Naive thymus-derived CD4-positive, alpha-beta T cell (primary cell): ENCODE data around the gene PHACTR1. TPM values are rescaled to one million over a fixed set of nuclear protein-coding genes. Genes with fewer than 3 reads are reported as not detected.
A peak's percentile ranks its signal among the peaks of the same experiment; 100 is the strongest.

Source experiments
- ATAC-seq: fragments of 150-1000 bp; cut with Tn5 transposase; 2 replicates; pipeline ENCODE4 v1.10.0; 2021; ENCODE audit warnings: mild to moderate bottlenecking, moderate library complexity
- CTCF ChIA-PET: fragments of 350-600 bp; sonication (Branson Sonifier 250); formaldehyde crosslinking; loops from one replicate; lab custom pipeline; 2021; ENCODE audit warnings: antibody characterized with exemption; lab: Charles Lee
- POLR2A ChIA-PET: fragments of 350-600 bp; sonication (Branson Sonifier 250); formaldehyde crosslinking; loops from one replicate; lab custom pipeline; 2021; ENCODE audit warnings: antibody characterized with exemption, inconsistent platforms; lab: Charles Lee
- DNase-seq, 9 donors: peaks; one replicate each; pipeline versions ENCODE4 v3.0.0 to v3.0.0-alpha.2; 2020 to 2022; ENCODE audit warnings: mixed read lengths in 1 of 9
- H3K27ac ChIP-seq: one replicate; pipeline ENCODE4 v1.7.0; 2013; ENCODE audit warnings: mild to moderate bottlenecking, low read depth, low read length, moderate library complexity
- H3K27me3 ChIP-seq, 2 donors: one replicate each; pipeline ENCODE4 v1.7.0; 2013; ENCODE audit warnings: low read length in 2 of 2, mild to moderate bottlenecking in 2 of 2, moderate library complexity in 2 of 2; ENCODE audit not compliant: control insufficient read depth in 2 of 2, insufficient read depth in 2 of 2
- H3K36me3 ChIP-seq, 3 experiments: 1 replicate in 2 of 3; 2 replicates in 1 of 3; pipeline ENCODE4 v1.7.0; 2013; ENCODE audit warnings: low read length in 3 of 3, mild to moderate bottlenecking in 3 of 3, moderate library complexity in 1 of 3; ENCODE audit not compliant: insufficient read depth in 3 of 3, control insufficient read depth in 2 of 3
- H3K4me1 ChIP-seq, 2 donors: one replicate each; pipeline ENCODE4 v1.7.0; 2013; ENCODE audit warnings: low read length in 2 of 2, mild to moderate bottlenecking in 2 of 2, moderate library complexity in 1 of 2; ENCODE audit not compliant: control insufficient read depth in 2 of 2, insufficient read depth in 2 of 2
- H3K4me3 ChIP-seq: 2 replicates; pipeline ENCODE4 v1.7.0; 2013; ENCODE audit warnings: mild to moderate bottlenecking, low read length
- H3K9me3 ChIP-seq, 3 experiments: 1 replicate in 2 of 3; 2 replicates in 1 of 3; pipeline ENCODE4 v1.7.0; 2013; ENCODE audit warnings: low read length in 3 of 3; ENCODE audit not compliant: control insufficient read depth in 2 of 3
- H3K27ac Mint-ChIP-seq, 9 donors: one replicate each; pipeline ENCODE4 v1.8.0; 2020 to 2022; ENCODE audit warnings: mixed read lengths in 9 of 9, mild to moderate bottlenecking in 8 of 9, moderate library complexity in 5 of 9, inconsistent platforms in 2 of 9
- H3K27me3 Mint-ChIP-seq, 5 donors: one replicate each; pipeline ENCODE4 v1.8.0; 2021 to 2022; ENCODE audit warnings: mixed read lengths in 5 of 5, mild to moderate bottlenecking in 1 of 5
- H3K36me3 Mint-ChIP-seq, 5 donors: one replicate each; pipeline ENCODE4 v1.8.0; 2020 to 2022; ENCODE audit warnings: mixed read lengths in 5 of 5, mild to moderate bottlenecking in 3 of 5, inconsistent platforms in 1 of 5
- H3K4me1 Mint-ChIP-seq, 7 donors: one replicate each; pipeline ENCODE4 v1.8.0; 2020 to 2022; ENCODE audit warnings: mixed read lengths in 7 of 7, mild to moderate bottlenecking in 3 of 7, inconsistent platforms in 1 of 7
- H3K4me3 Mint-ChIP-seq, 10 donors: one replicate each; pipeline ENCODE4 v1.8.0; 2020 to 2022; ENCODE audit warnings: mild to moderate bottlenecking in 10 of 10, mixed read lengths in 10 of 10, moderate library complexity in 6 of 10, inconsistent platforms in 2 of 10
- H3K9me3 Mint-ChIP-seq, 11 donors: one replicate each; pipeline ENCODE4 v1.8.0; 2020 to 2022; ENCODE audit warnings: mixed read lengths in 11 of 11, mild to moderate bottlenecking in 4 of 11, inconsistent platforms in 1 of 11, moderate library complexity in 1 of 11
- intact Hi-C, 2 donors: fragments of 100-400 bp; cut with micrococcal nuclease; formaldehyde crosslinking; loops; one replicate each; pipeline ENCODE4 v1.15.1; 2023
- polyA plus RNA-seq, 2 donors: library from polyadenylated mRNA; unstranded; fragments of 300-500 nt; fragmentation: Illumina TruSeq; gene quantifications; one replicate each; pipeline ENCODE4 v1.2.3, GENCODE V29; 2021
- total RNA-seq, 6 experiments: library from RNA in 5 of 6; stranded (reverse) in 5 of 6; gene quantifications; 1 replicate in 5 of 6; 2 replicates in 1 of 6; pipeline ENCODE4 v1.2.3 and lab custom pipeline; 2021 to 2026

Gene PHACTR1
- total and polyA plus RNA-seq, 7 experiments from 2014 or later = 0.18 to 43.1 (median 0.62) TPM

DNA sequence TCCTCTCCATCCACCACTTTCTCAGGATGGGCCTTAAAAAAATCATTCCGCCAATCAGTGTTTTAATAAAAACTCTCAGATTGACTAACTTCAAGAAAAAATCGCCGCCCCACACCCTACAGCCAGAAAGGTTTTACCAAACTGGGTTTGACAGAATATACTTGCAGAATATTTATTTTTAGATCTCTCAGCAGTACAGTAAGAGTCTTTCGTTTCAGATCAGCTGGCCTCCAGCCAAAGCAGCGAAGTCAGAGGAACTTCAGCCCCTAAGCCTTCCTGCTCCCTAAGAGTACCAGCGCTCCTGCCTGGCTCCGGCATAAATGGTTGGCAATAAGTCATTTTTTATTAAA lies 587.1 kb downstream of the PHACTR1 start:
- H3K27ac ChIP-seq = no peak overlapping the region
- ChIA-PET CTCF (no interaction called here), POLR2A (no interaction called here)
- DNase-seq (no peak), ATAC-seq (no peak)
- peak overlapping the region in 1 of 10 donors; percentile 45 for H3K4me3 Mint-ChIP-seq
- peaks cover 0 to 28% (median 10%) of the 10 kb centered on the region in 7 donors for H3K4me1 Mint-ChIP-seq
- H3K27me3 Mint-ChIP-seq = no peaks in the 10 kb centered on the region
- peaks cover 16 to 74% (median 39%) of the 10 kb centered on the region in 5 donors for H3K36me3 Mint-ChIP-seq
- intact Hi-C loops = loop anchor here in 1 of 2 donors (1.0 kb wide), 1 partner anchor 25 kb away; the partner anchor contains the start of gene TBC1D7
- H3K4me3 ChIP-seq = no peak overlapping the region
- H3K36me3 ChIP-seq = peaks cover 0 to 68% (median 14%) of the 10 kb centered on the region in 3 experiments
- no peaks in the 10 kb centered on the region for H3K9me3 ChIP-seq
- peaks cover 0 to 14% of the 10 kb centered on the region in 2 donors for H3K4me1 ChIP-seq
- no peaks in the 10 kb centered on the region for H3K27me3 ChIP-seq
- no peaks in the 10 kb centered on the region for H3K9me3 Mint-ChIP-seq
- H3K27ac Mint-ChIP-seq = peak overlapping the region in 2 of 9 donors; percentile 26 to 88

DNA sequence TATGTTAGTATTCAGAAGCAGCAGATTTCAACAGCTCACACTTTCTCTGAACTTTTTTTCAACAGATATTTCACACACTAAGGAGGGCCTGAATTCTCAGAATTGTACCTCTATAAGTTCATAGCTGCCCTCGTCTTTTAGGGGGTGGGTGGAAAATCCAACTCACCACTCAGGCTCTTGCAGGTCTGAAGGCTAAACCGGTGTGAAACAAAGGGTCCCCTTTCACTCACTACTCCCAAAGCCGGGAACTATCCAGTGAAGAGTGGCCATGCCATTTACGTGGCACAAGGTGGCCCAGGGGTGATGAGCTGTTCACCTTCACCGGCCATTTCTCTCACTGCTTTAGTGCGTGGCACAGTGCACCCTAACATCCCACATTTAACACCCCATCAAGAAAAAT lies 587.5 kb downstream of the PHACTR1 start:
- no peak overlapping the region for H3K27ac ChIP-seq
- intact Hi-C loops = no loop called here
- no peaks in the 10 kb centered on the region for H3K27me3 Mint-ChIP-seq
- no peaks in the 10 kb centered on the region for H3K27me3 ChIP-seq
- H3K4me1 ChIP-seq = peaks cover 0 to 14% of the 10 kb centered on the region in 2 donors
- no peak overlapping the region for H3K4me3 ChIP-seq
- DNase-seq = no peak
- no peaks in the 10 kb centered on the region for H3K9me3 Mint-ChIP-seq
- H3K4me1 Mint-ChIP-seq = peaks cover 0 to 33% (median 10%) of the 10 kb centered on the region in 7 donors
- no peak overlapping the region for H3K27ac Mint-ChIP-seq
- no peak for ATAC-seq
- H3K36me3 Mint-ChIP-seq = peaks cover 20 to 74% (median 34%) of the 10 kb centered on the region in 5 donors
- ChIA-PET POLR2A (no interaction called here), CTCF (interaction anchor here (0.7 kb wide), 1 partner anchor 33 kb away, joined by 3 read pairs; no protein-coding TSS in a partner anchor)
- no peaks in the 10 kb centered on the region for H3K9me3 ChIP-seq
- no peak overlapping the region for H3K4me3 Mint-ChIP-seq
- H3K36me3 ChIP-seq = peaks cover 2 to 72% (median 14%) of the 10 kb centered on the region in 3 experiments

DNA sequence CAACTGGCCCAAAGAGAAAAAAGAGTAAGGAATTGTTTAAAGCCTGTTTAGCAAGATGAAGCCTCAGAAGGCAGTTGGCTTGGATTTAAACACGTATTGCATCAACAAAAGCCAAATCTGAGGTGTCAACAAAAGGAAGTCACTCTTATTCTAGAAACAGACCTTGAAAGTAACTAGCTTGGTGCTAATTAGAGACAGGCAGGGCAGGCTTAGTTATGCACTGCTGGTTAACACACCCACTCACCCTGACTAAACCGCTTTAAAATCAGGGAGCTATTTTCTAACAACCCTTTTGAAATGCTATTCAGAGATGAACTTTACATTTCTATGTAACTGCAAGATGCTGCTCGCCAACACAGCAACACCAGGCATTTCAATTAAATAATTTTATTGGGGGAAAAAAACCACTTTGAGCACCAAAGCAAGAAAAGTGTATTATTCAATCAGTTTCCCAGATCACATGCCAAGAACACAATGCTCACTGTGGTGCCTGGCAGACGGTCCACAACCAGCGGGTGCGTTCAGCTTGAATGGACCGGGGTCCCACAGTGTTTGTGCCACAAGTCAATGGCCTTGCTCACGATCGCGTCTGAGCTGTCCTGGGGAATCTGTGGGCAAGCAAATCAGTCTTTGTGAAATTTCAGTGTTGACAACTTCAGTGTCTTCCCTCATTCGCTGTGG lies 588.2 kb downstream of the PHACTR1 start:
- no peak overlapping the region for H3K4me3 Mint-ChIP-seq
- no peak overlapping the region for H3K27ac ChIP-seq
- H3K27ac Mint-ChIP-seq = no peak overlapping the region
- H3K36me3 Mint-ChIP-seq = peaks cover 20 to 70% (median 34%) of the 10 kb centered on the region in 5 donors
- H3K36me3 ChIP-seq = peaks cover 4 to 71% (median 14%) of the 10 kb centered on the region in 3 experiments
- no peaks in the 10 kb centered on the region for H3K9me3 ChIP-seq
- CTCF ChIA-PET = interaction anchor here (0.7 kb wide), 1 partner anchor 32 kb away, joined by 3 read pairs; no protein-coding TSS in a partner anchor
- POLR2A ChIA-PET = no interaction called here
- no peaks in the 10 kb centered on the region for H3K27me3 Mint-ChIP-seq
- no peak for ATAC-seq
- no peak for DNase-seq
- no peaks in the 10 kb centered on the region for H3K27me3 ChIP-seq
- intact Hi-C loops = no loop called here
- no peak overlapping the region for H3K4me3 ChIP-seq
- no peaks in the 10 kb centered on the region for H3K9me3 Mint-ChIP-seq
- peaks cover 0 to 14% of the 10 kb centered on the region in 2 donors for H3K4me1 ChIP-seq
- H3K4me1 Mint-ChIP-seq = peaks cover 0 to 34% (median 10%) of the 10 kb centered on the region in 7 donors

DNA sequence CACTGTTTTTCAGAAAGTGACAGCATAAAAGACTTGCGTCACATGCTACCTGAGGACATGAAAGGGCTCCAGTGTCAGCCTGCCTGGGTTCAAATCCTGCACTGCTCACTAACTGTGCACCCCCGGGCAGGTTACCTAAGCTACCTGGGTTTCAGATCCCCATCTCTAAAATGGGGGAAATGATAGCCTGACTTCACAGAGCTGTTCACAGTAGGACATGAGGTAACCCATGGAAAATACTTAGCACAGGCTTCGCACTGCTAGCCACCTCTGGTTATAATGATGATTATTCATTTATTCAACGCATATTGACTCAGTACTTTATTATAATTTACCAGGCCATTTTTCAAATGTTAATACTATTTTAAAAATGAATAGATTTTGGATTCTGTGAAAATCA lies 588.7 kb downstream of the PHACTR1 start:
- no peak overlapping the region for H3K27ac Mint-ChIP-seq
- H3K4me1 ChIP-seq = peaks cover 0 to 14% of the 10 kb centered on the region in 2 donors
- H3K4me3 Mint-ChIP-seq = no peak overlapping the region
- no peak overlapping the region for H3K4me3 ChIP-seq
- no peaks in the 10 kb centered on the region for H3K27me3 Mint-ChIP-seq
- H3K36me3 ChIP-seq = peaks cover 4 to 70% (median 14%) of the 10 kb centered on the region in 3 experiments
- intact Hi-C loops = no loop called here
- H3K9me3 Mint-ChIP-seq = no peaks in the 10 kb centered on the region
- ChIA-PET CTCF (no interaction called here), POLR2A (no interaction called here)
- DNase-seq (no peak), ATAC-seq (no peak)
- H3K27me3 ChIP-seq = no peaks in the 10 kb centered on the region
- no peaks in the 10 kb centered on the region for H3K9me3 ChIP-seq
- H3K27ac ChIP-seq = no peak overlapping the region
- peaks cover 0 to 34% (median 10%) of the 10 kb centered on the region in 7 donors for H3K4me1 Mint-ChIP-seq
- H3K36me3 Mint-ChIP-seq = peaks cover 20 to 65% (median 34%) of the 10 kb centered on the region in 5 donors

DNA sequence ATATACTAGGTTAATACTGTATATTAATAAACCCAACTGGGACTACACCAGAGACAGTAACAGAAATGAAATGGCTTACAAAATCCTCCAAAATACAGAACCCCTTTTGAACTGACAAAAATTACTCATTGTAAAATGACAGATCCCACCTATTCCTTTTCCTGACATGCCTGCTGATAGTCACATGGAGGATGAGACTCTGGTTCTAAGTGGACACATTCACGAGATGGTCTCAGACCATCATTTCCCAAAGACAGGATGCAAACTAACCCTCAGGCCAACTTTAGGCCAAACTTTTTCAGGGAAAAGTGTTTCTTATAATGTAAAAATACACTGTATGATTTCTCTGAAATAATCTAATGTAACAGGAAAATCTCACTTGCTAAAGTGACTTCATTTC lies 589.2 kb downstream of the PHACTR1 start:
- Histone ChIP-seq H3K27ac (no peak overlapping the region), H3K9me3 (no peaks in the 10 kb centered on the region), H3K36me3 (peaks cover 4 to 66% (median 14%) of the 10 kb centered on the region in 3 experiments), H3K4me1 (peaks cover 0 to 14% of the 10 kb centered on the region in 2 donors), H3K27me3 (no peaks in the 10 kb centered on the region), H3K4me3 (no peak overlapping the region)
- H3K36me3 Mint-ChIP-seq = peaks cover 20 to 60% (median 35%) of the 10 kb centered on the region in 5 donors
- ATAC-seq = no peak
- H3K27me3 Mint-ChIP-seq = no peaks in the 10 kb centered on the region
- POLR2A ChIA-PET = no interaction called here
- no peaks in the 10 kb centered on the region for H3K9me3 Mint-ChIP-seq
- H3K4me3 Mint-ChIP-seq = no peak overlapping the region
- intact Hi-C loops = no loop called here
- no peak for DNase-seq
- peaks cover 0 to 34% (median 11%) of the 10 kb centered on the region in 7 donors for H3K4me1 Mint-ChIP-seq
- no peak overlapping the region for H3K27ac Mint-ChIP-seq
- CTCF ChIA-PET = no interaction called here

DNA sequence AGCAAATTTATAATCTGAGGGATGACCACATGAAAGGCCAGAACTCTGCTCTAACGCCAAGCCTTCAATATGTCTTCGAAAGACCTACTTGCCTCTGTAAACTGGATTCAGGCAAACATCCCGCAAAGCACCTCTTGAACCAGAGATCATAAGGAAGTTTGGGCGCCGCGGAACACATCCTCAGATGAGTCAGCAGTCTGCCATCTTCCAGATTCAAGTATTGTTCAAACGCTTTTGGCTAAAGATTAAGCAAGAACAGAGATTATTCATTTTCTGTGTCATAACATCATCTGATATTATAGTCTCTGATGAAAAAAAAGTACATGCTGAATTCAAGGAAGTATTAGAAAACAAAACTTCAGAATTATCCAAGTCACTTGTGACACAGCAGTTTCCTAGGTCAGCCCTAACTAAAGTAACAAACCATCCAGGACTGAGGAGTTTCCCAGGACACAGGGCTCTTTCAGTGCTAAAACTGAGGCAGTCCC lies 591.0 kb downstream of the PHACTR1 start:
- H3K36me3 ChIP-seq = peaks cover 4 to 58% (median 14%) of the 10 kb centered on the region in 3 experiments
- no peaks in the 10 kb centered on the region for H3K9me3 ChIP-seq
- peaks cover 31 to 57% (median 37%) of the 10 kb centered on the region in 5 donors for H3K36me3 Mint-ChIP-seq
- CTCF ChIA-PET = no interaction called here
- H3K4me3 ChIP-seq = no peak overlapping the region
- H3K27ac ChIP-seq = no peak overlapping the region
- no peak overlapping the region for H3K4me3 Mint-ChIP-seq
- no peaks in the 10 kb centered on the region for H3K9me3 Mint-ChIP-seq
- H3K4me1 Mint-ChIP-seq = peaks cover 0 to 29% (median 7%) of the 10 kb centered on the region in 7 donors
- H3K27me3 Mint-ChIP-seq = no peaks in the 10 kb centered on the region
- no peaks in the 10 kb centered on the region for H3K27me3 ChIP-seq
- peaks cover 0 to 13% of the 10 kb centered on the region in 2 donors for H3K4me1 ChIP-seq
- intact Hi-C loops = no loop called here
- POLR2A ChIA-PET = no interaction called here
- ATAC-seq = peak; percentile 36
- DNase-seq = no peak
- peak overlapping the region in 1 of 9 donors; percentile 32 for H3K27ac Mint-ChIP-seq
